Gastrocnemius medialis (tissue), 4 donors: ENCODE data around the gene KEAP1. TPM values are rescaled to one million over a fixed set of nuclear protein-coding genes. Genes with fewer than 3 reads are reported as not detected.

Experiments
- ATAC-seq, 2 donors: fragments of 150-250 bp; one replicate each; pipeline ENCODE4 v1.9.1; 2016
- DNase-seq, 2 donors: peaks; one replicate each; pipeline ENCODE4 v3.0.0-alpha.2; 2019
- H3K27ac ChIP-seq, 4 donors: fragments of 200-600 bp; sonication (generic); 1 replicate in 1 of 4; 2 replicates in 3 of 4; pipeline ENCODE4 v1.5.1; 2016 to 2018; ENCODE audit warnings: mild to moderate bottlenecking in 2 of 4, moderate library complexity in 1 of 4
- H3K27me3 ChIP-seq, 3 donors: fragments of 200-600 bp; sonication (generic) in 2 of 3; 1 replicate in 1 of 3; 2 replicates in 2 of 3; pipeline versions ENCODE4 v1.5.1 to v1.6.0; 2016 to 2019; ENCODE audit warnings: mild to moderate bottlenecking in 1 of 3, moderate library complexity in 1 of 3
- H3K36me3 ChIP-seq, 2 donors: fragments of 200-600 bp; sonication (generic) in 1 of 2; one replicate each; pipeline ENCODE4 v1.5.1; 2017 to 2018
- H3K4me1 ChIP-seq, 2 donors: fragments of 200-600 bp; sonication (generic) in 1 of 2; one replicate each; pipeline ENCODE4 v1.5.1; 2016 to 2017; ENCODE audit warnings: mild to moderate bottlenecking in 2 of 2
- H3K4me3 ChIP-seq, 4 donors: fragments of 200-600 bp; sonication (generic) in 3 of 4; 1 replicate in 1 of 4; 2 replicates in 3 of 4; pipeline ENCODE4 v1.5.1; 2016 to 2019; ENCODE audit warnings: mild to moderate bottlenecking in 2 of 4
- H3K9me3 ChIP-seq, 3 donors: fragments of 200-600 bp; sonication (generic) in 2 of 3; 1 replicate in 1 of 3; 2 replicates in 2 of 3; pipeline ENCODE4 v1.5.1; 2016 to 2019
- POLR2A ChIP-seq, 2 donors: fragments of 450-650 bp; IDR thresholded peaks; one replicate each; pipeline ENCODE4 v1.6.1; 2017; ENCODE audit warnings: antibody characterized with exemption in 2 of 2, mild to moderate bottlenecking in 2 of 2, moderate library complexity in 2 of 2
- in situ Hi-C, 4 donors: fragments of 200-750 bp; cut with MboI; loops; one replicate each; pipeline versions ENCODE4 v1.15.0 to v1.8.0; 2017; ENCODE audit warnings: low sequenced_read_pairs in 4 of 4
- intact Hi-C: fragments of 100-400 bp; cut with DNase I; formaldehyde crosslinking; loops from one replicate; pipeline ENCODE4 v1.15.1; 2023; ENCODE audit warnings: low total_unique reads
- total RNA-seq, 4 donors: library from RNA; depleted of rRNA; stranded (reverse); fragments of >200 nt; gene quantifications; one replicate each; pipeline versions ENCODE4 v1.1.0 to v1.2.3, GENCODE V29; 2016
- TF ChIP-seq, protein P1 (sequence below), 5 experiments: fragments of 450-650 bp in 3 of 5; fragments of 200-600 bp in 2 of 5; sonication (generic) in 2 of 5; IDR thresholded peaks in 4 of 5; conservative IDR thresholded peaks in 1 of 5; 1 replicate in 4 of 5; 2 replicates in 1 of 5; pipeline ENCODE4 v1.5.1; 2016 to 2019; ENCODE audit warnings: antibody characterized with exemption in 5 of 5, mild to moderate bottlenecking in 3 of 5, moderate library complexity in 3 of 5

Gene KEAP1
- total RNA-seq, 4 donors from 2014 or later, result 189 to 336 (median 228) TPM

DNA sequence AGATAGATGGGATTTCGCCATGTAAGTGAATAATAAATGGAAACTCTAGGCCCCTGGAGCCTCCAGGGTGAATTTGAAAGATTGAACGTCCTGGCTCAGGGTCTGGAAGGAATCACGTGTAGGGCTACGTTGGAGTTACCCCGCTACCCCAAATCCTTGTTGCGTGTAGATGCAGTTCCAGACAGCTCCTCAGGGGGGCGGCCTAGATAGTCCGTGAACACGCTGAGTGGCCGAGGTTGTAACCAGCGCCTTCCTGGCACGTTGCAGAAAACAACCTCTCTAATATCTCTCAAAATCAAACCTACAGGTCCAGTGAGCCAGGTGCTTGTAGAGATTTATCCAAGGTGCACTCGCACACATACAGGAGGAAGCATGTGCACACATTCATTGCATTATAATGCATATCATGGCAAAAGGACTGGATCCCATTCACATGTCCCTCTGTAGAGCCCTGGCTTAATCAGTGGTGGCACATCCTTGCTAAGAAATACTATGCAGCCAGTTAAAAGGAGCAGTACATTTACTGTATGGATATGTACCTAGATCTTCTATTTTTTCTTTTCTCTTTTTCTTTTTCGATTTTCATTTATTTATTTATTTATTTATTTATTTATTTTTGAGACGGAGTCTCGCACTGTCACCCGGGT lies 2.5 kb upstream of the KEAP1 start:
- no peaks in the 10 kb centered on the region for H3K9me3 ChIP-seq
- peak overlapping the region in 1 of 4 donors; percentile 27 for H3K27ac ChIP-seq
- peaks cover 8 to 10% (median 9%) of the 10 kb centered on the region in 3 donors for H3K27me3 ChIP-seq
- intact Hi-C loops (no loop called here), in situ Hi-C loops (loop anchor here in 1 of 4 donors (10.0 kb wide), 1 partner anchor 59 kb away; the partner anchor contains the start of genes CDKN2D and KRI1)
- H3K4me1 ChIP-seq, result peaks cover 10 to 11% of the 10 kb centered on the region in 2 donors
- no peak overlapping the region for H3K4me3 ChIP-seq
- H3K36me3 ChIP-seq, result no peaks in the 10 kb centered on the region
- DNase-seq (peak in 1 of 2 donors; percentile 67), ATAC-seq (no peak)
- TF ChIP-seq, protein P1, sequence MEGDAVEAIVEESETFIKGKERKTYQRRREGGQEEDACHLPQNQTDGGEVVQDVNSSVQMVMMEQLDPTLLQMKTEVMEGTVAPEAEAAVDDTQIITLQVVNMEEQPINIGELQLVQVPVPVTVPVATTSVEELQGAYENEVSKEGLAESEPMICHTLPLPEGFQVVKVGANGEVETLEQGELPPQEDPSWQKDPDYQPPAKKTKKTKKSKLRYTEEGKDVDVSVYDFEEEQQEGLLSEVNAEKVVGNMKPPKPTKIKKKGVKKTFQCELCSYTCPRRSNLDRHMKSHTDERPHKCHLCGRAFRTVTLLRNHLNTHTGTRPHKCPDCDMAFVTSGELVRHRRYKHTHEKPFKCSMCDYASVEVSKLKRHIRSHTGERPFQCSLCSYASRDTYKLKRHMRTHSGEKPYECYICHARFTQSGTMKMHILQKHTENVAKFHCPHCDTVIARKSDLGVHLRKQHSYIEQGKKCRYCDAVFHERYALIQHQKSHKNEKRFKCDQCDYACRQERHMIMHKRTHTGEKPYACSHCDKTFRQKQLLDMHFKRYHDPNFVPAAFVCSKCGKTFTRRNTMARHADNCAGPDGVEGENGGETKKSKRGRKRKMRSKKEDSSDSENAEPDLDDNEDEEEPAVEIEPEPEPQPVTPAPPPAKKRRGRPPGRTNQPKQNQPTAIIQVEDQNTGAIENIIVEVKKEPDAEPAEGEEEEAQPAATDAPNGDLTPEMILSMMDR (IDR thresholded peaks at IDR 0.05 in 4 of 5, conservative IDR thresholded peaks at IDR 0.05 in 1 of 5), result peak; percentile 52 to 79 (median 59)
- TF ChIP-seq POLR2A (IDR thresholded peaks at IDR 0.05), result no peak

DNA sequence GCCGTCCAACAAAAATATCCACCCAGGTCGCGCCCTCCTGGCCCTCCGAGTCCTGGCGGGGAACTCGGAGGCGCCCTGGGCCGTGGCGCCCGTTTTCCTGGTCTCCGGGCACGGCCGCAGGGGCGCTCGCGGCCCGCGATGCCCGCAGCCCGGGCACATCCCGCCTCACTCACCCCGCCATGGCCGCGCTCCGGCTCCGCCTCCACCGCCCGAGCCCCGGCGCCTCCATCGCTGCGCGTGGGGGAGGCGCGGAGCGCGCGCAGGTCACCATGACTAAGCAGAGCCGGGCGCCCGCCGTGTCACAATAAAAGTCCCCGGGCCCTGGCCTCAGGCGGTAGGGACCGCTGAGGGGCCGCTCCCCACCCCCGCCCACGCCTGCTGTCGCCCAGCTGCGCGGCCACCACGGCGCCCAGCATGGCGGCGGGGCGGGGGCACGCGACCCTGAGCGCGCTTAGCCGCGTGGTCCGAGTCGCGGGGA lies 593 bp downstream of the KEAP1 start:
- Histone ChIP-seq H3K27me3 (no peaks in the 10 kb centered on the region), H3K36me3 (peaks cover 0 to 21% of the 10 kb centered on the region in 2 donors), H3K27ac (peak overlapping the region; percentile 96 to 100 (median 98)), H3K4me1 (peaks cover 30 to 39% of the 10 kb centered on the region in 2 donors), H3K9me3 (no peaks in the 10 kb centered on the region), H3K4me3 (peak overlapping the region; percentile 77 to 96 (median 92))
- ATAC-seq (peak; percentile 79 to 89), DNase-seq (peak; percentile 89 to 94)
- intact Hi-C loops, result loop anchor here (1.0 to 5.0 kb wide), 4 partner anchors 42 to 152 kb away; partner anchors contain the start of genes CDC37 and ILF3
- in situ Hi-C loops, result loop anchor here in 1 of 4 donors (10.0 kb wide), 1 partner anchor 62 kb away; the partner anchor contains the start of genes CDKN2D and KRI1
- TF ChIP-seq, protein P1 (IDR thresholded peaks at IDR 0.05 in 4 of 5, conservative IDR thresholded peaks at IDR 0.05 in 1 of 5), result peak in 2 of 5 experiments; percentile 25 to 41
- peak; percentile 82 to 84 for TF ChIP-seq POLR2A (IDR thresholded peaks at IDR 0.05)

DNA sequence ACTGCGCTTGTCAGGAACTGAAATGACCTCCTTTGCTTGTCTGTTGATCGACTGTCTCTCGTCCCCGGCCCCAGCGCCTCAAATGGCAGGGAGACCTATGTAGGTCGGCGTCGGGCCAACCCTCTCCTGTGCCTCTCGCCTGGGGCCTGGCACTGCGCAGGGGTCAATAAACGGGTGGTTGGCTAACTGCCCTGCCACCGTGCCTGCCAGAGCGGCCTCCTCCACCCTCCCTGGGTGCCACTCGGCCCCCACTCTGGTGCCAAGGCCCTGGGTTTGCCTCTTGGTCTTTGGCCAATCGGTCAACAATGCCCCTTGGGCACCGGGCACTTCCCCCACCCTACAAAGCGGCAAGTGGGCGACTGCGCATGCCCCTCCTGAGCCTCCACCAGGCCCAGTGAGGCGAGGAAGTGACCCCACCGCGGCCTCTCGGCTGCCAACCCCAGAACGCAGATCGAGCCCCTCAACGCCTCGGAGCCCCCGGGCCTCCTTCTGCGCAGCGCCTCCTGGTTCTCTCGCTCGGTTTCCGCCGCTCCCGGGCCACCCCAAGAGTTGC lies 1.1 kb downstream of the KEAP1 start:
- in situ Hi-C loops, result loop anchor here in 1 of 4 donors (10.0 kb wide), 1 partner anchor 63 kb away; the partner anchor contains the start of genes CDKN2D and KRI1
- Histone ChIP-seq H3K27me3 (no peaks in the 10 kb centered on the region), H3K9me3 (no peaks in the 10 kb centered on the region), H3K4me3 (peak overlapping the region; percentile 77 to 96 (median 92)), H3K4me1 (peaks cover 30 to 42% of the 10 kb centered on the region in 2 donors), H3K27ac (peak overlapping the region; percentile 96 to 100 (median 98)), H3K36me3 (peaks cover 0 to 26% of the 10 kb centered on the region in 2 donors)
- TF ChIP-seq POLR2A (IDR thresholded peaks at IDR 0.05), result no peak
- TF ChIP-seq, protein P1 (IDR thresholded peaks at IDR 0.05 in 4 of 5, conservative IDR thresholded peaks at IDR 0.05 in 1 of 5), result no peak
- intact Hi-C loops, result loop anchor here (1.0 to 5.0 kb wide), 4 partner anchors 43 to 153 kb away; partner anchors contain the start of genes CDC37 and ILF3
- peak; percentile 66 to 92 for DNase-seq
- peak; percentile 75 to 84 for ATAC-seq

DNA sequence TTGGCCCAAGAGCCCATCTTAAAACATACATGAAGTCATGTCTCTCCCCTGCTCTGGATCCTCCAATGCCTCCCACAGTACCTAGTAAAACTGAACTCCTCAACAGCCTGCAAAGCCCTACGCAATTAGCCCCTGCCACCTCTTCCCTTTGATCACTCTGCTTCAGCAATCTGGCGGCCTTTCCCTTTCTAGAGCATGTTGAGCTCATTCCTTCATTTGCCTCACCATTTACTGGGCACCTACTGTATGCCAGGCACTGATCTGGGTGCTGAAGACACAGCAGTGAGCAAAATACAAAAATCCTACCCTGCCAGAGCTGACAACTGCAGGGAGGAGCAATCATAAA lies 2.9 kb downstream of the KEAP1 start:
- H3K27me3 ChIP-seq, result no peaks in the 10 kb centered on the region
- H3K9me3 ChIP-seq, result no peaks in the 10 kb centered on the region
- H3K27ac ChIP-seq, result peak overlapping the region in 3 of 4 donors; percentile 96 to 100 (median 99)
- in situ Hi-C loops, result loop anchor here in 1 of 4 donors (10.0 kb wide), 1 partner anchor 65 kb away; the partner anchor contains the start of genes CDKN2D and KRI1
- ATAC-seq (no peak), DNase-seq (no peak)
- intact Hi-C loops, result loop anchor here (5.0 kb wide), 1 partner anchor 98 kb away; the partner anchor contains the start of gene CDC37
- no peak overlapping the region for H3K4me3 ChIP-seq
- peaks cover 0 to 35% of the 10 kb centered on the region in 2 donors for H3K36me3 ChIP-seq
- peaks cover 30 to 57% of the 10 kb centered on the region in 2 donors for H3K4me1 ChIP-seq
- no peak for TF ChIP-seq POLR2A (IDR thresholded peaks at IDR 0.05)
- TF ChIP-seq, protein P1 (IDR thresholded peaks at IDR 0.05 in 4 of 5, conservative IDR thresholded peaks at IDR 0.05 in 1 of 5), result no peak
